Esophagus muscularis mucosa (tissue), 3 donors: ENCODE results near the gene DSCAM.

Source experiments
- POLR2A ChIP-seq: fragments of 450-650 bp; IDR thresholded peaks from one replicate; pipeline ENCODE4 v1.6.1; 2017; ENCODE audit warnings: antibody characterized with exemption, moderate library complexity, mild to moderate bottlenecking, low read depth
- POLR2AphosphoS5 ChIP-seq, 2 donors: sonication (generic); formaldehyde crosslinking; IDR thresholded peaks; one replicate each; pipeline ENCODE4 v1.6.1; 2017; ENCODE audit warnings: antibody characterized with exemption in 2 of 2
- TF ChIP-seq, protein P1 (sequence below), 3 experiments: fragments of 200-600 bp in 2 of 3; fragments of 450-650 bp in 1 of 3; sonication (generic) in 2 of 3; IDR thresholded peaks; one replicate each; pipeline ENCODE4 v1.5.1; 2017 to 2019; ENCODE audit warnings: antibody characterized with exemption in 3 of 3, mild to moderate bottlenecking in 2 of 3, moderate library complexity in 1 of 3

GRCh38 chr21:40067751-40068150 is 779.2 kb downstream of the DSCAM start:
- TF ChIP-seq, protein P1, sequence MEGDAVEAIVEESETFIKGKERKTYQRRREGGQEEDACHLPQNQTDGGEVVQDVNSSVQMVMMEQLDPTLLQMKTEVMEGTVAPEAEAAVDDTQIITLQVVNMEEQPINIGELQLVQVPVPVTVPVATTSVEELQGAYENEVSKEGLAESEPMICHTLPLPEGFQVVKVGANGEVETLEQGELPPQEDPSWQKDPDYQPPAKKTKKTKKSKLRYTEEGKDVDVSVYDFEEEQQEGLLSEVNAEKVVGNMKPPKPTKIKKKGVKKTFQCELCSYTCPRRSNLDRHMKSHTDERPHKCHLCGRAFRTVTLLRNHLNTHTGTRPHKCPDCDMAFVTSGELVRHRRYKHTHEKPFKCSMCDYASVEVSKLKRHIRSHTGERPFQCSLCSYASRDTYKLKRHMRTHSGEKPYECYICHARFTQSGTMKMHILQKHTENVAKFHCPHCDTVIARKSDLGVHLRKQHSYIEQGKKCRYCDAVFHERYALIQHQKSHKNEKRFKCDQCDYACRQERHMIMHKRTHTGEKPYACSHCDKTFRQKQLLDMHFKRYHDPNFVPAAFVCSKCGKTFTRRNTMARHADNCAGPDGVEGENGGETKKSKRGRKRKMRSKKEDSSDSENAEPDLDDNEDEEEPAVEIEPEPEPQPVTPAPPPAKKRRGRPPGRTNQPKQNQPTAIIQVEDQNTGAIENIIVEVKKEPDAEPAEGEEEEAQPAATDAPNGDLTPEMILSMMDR (IDR thresholded peaks at IDR 0.05) = no peak
- TF ChIP-seq POLR2A = no peak
- no peak for TF ChIP-seq POLR2AphosphoS5 (IDR thresholded peaks at IDR 0.05)
